Suprapubic skin (tissue), 4 donors: ENCODE data around the gene ITGAL.

ENCODE experiments used
- CTCF ChIP-seq, 2 donors: fragments of 200-600 bp in 1 of 2; fragments of 450-650 bp in 1 of 2; sonication (generic) in 1 of 2; IDR thresholded peaks; one replicate each; pipeline ENCODE4 v1.5.1; 2016 to 2019; ENCODE audit warnings: antibody characterized with exemption in 2 of 2, mild to moderate bottlenecking in 1 of 2, moderate library complexity in 1 of 2
- EP300 ChIP-seq: sonication (generic); formaldehyde crosslinking; IDR thresholded peaks from one replicate; pipeline ENCODE4 v1.6.1; 2017; ENCODE audit warnings: antibody characterized with exemption
- POLR2A ChIP-seq, 2 donors: fragments of 450-650 bp; IDR thresholded peaks; one replicate each; pipeline ENCODE4 v1.6.1; 2017; ENCODE audit warnings: antibody characterized with exemption in 2 of 2, mild to moderate bottlenecking in 2 of 2, moderate library complexity in 2 of 2
- POLR2AphosphoS5 ChIP-seq, 3 donors: sonication (generic); formaldehyde crosslinking; IDR thresholded peaks; one replicate each; pipeline ENCODE4 v1.6.1; 2017; ENCODE audit warnings: antibody characterized with exemption in 3 of 3

DNA sequence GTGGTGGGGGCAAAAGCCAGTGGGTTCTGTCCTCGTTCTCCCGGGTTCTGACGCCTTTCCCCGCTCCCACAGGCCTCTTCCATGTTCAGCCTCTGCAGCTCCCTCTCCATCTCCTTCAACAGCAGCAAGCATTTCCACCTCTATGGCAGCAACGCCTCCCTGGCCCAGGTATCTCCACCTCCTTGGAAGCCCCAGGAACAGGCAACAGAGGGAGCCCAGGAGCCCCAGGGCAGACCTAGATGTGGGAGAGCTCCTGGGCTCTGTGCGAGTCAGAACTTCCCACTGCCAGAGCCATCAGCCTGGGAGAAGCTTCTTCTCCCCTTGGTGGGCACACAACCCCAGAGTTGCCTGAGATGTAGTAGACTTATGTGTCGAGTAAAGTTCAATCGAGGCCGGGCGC lies 46.0 kb downstream of the ITGAL start:
- TF ChIP-seq EP300: no peak
- TF ChIP-seq CTCF (IDR thresholded peaks at IDR 0.05): no peak
- no peak for TF ChIP-seq POLR2A (IDR thresholded peaks at IDR 0.05)
- no peak for TF ChIP-seq POLR2AphosphoS5 (IDR thresholded peaks at IDR 0.05)
